Ascending aorta (tissue), 2 donors: ENCODE measurements around the gene GPSM1. TPM values are rescaled to one million over a fixed set of nuclear protein-coding genes. Genes with fewer than 3 reads are reported as not detected.

Source experiments
- DNase-seq, 2 donors: peaks; one replicate each; pipeline ENCODE4 v3.0.0-alpha.2; 2019; ENCODE audit warnings: low spot score in 2 of 2
- H3K27ac ChIP-seq, 2 donors: fragments of 200-600 bp; sonication (generic); one replicate each; pipeline ENCODE4 v1.5.1; 2016 to 2017; ENCODE audit warnings: mild to moderate bottlenecking in 1 of 2
- H3K27me3 ChIP-seq: fragments of 200-600 bp; sonication (generic); one replicate; pipeline ENCODE4 v1.5.1; 2017
- H3K36me3 ChIP-seq, 2 donors: fragments of 200-600 bp; sonication (generic); one replicate each; pipeline ENCODE4 v1.5.1; 2016
- H3K4me1 ChIP-seq, 2 donors: fragments of 200-600 bp; sonication (generic); one replicate each; pipeline ENCODE4 v1.5.1; 2016 to 2017; ENCODE audit warnings: mild to moderate bottlenecking in 1 of 2
- H3K4me3 ChIP-seq, 2 donors: fragments of 200-600 bp; sonication (generic); one replicate each; pipeline ENCODE4 v1.5.1; 2016 to 2017; ENCODE audit warnings: mild to moderate bottlenecking in 1 of 2
- H3K9me3 ChIP-seq, 2 donors: fragments of 200-600 bp; sonication (generic); one replicate each; pipeline ENCODE4 v1.5.1; 2016
- CTCF ChIP-seq, 3 experiments: fragments of 200-600 bp in 2 of 3; fragments of 450-650 bp in 1 of 3; sonication (generic) in 2 of 3; IDR thresholded peaks; one replicate each; pipeline ENCODE4 v1.5.1; 2016 to 2019; ENCODE audit warnings: antibody characterized with exemption in 3 of 3, mild to moderate bottlenecking in 1 of 3, moderate library complexity in 1 of 3
- intact Hi-C: fragments of 100-400 bp; cut with DNase I; formaldehyde crosslinking; loops from one replicate; pipeline ENCODE4 v1.15.1; 2023
- total RNA-seq: library from RNA; depleted of rRNA; stranded (reverse); fragments of >200 nt; gene quantifications from one replicate; pipeline ENCODE4 v1.1.0, GENCODE V29; 2016

Gene GPSM1
- total RNA-seq, 1 donor from 2014 or later, result 85.1 TPM

DNA sequence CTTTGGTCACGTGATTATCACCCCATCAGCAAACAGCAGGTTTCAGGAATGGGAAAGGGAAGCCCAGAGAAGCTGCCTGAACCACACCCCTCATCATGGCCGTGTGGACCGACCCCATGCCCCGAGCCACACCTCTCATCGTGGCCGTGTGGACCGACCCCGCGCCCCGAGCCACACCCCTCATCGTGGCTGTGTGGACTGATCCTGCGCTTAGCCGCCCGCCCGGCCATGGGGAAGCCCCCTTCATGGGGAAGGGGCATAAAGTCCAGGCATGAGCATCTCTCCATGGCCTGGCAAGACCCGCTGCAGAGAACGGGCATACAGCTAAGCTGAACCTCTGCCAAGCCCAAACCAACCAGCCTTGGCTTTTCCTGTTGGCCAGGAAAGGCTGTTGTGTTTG lies 66.2 kb downstream of the GPSM1 start:
- H3K27me3 ChIP-seq, result no peaks in the 10 kb centered on the region
- peaks cover 63 to 78% of the 10 kb centered on the region in 2 donors for H3K36me3 ChIP-seq
- no peak overlapping the region for H3K27ac ChIP-seq
- DNase-seq, result no peak
- no peak for TF ChIP-seq CTCF (IDR thresholded peaks at IDR 0.05)
- no peak overlapping the region for H3K4me3 ChIP-seq
- peaks cover 0 to under 1% of the 10 kb centered on the region in 2 donors for H3K4me1 ChIP-seq
- no peaks in the 10 kb centered on the region for H3K9me3 ChIP-seq
- intact Hi-C loops, result no loop called here

DNA sequence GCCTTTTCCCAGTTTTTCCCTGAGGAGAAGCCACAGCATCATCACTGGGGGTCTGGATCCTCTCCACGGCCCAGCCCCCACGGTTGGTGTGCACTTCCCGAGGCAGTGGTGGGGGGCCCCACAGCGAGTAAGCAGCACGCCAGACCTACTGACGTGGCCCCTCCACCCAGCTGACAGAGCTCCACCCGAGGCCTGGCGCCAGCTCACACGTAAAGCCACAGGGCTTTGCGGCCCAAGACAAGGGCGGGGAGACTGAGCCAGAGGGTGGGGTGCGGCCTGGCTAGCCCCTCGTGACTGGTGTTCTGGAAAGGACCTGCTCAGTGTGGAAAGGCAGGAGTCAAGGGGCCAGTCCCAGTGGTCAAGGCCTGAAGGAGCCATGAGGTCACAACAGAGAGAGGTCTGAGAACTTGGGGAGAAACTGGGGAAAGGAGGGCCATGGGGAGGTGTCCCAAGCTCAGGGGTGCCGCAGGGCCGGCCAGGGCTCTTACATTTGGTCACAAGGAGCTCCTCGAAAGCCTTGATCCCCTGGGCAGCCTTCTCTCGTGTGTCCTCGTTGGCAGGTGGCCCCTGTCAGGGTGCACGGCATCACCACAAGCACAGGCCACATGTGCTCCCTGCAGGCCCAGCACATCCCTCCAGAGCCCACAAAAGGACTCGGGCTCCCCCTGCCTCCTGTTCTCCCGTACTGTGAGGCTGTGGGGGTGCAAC lies 67.1 kb downstream of the GPSM1 start:
- Histone ChIP-seq H3K36me3 (peaks cover 55 to 71% of the 10 kb centered on the region in 2 donors), H3K9me3 (no peaks in the 10 kb centered on the region), H3K4me3 (no peak overlapping the region), H3K4me1 (peaks cover 6 to 9% of the 10 kb centered on the region in 2 donors), H3K27me3 (no peaks in the 10 kb centered on the region), H3K27ac (no peak overlapping the region)
- intact Hi-C loops, result no loop called here
- no peak for DNase-seq
- TF ChIP-seq CTCF (IDR thresholded peaks at IDR 0.05), result no peak

DNA sequence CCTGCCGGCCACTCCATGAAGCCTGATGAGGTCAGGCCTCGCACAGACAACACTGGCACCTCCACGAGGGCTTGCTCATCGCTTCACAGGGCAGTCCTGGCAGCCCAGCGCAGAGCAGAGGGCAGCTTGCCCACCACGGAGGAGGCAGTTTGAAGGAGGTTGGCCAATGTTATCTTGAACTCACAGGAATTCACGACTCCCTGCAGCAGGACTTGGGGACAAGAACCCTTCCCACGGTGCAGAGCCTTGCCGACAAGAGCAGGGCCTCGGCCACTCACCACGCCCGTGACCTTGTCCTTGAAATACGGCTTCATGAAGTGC lies 67.6 kb downstream of the GPSM1 start:
- Histone ChIP-seq H3K4me1 (peaks cover 8 to 9% of the 10 kb centered on the region in 2 donors), H3K27ac (no peak overlapping the region), H3K27me3 (no peaks in the 10 kb centered on the region), H3K9me3 (no peaks in the 10 kb centered on the region), H3K4me3 (no peak overlapping the region), H3K36me3 (peaks cover 50 to 66% of the 10 kb centered on the region in 2 donors)
- intact Hi-C loops, result no loop called here
- no peak for DNase-seq
- no peak for TF ChIP-seq CTCF (IDR thresholded peaks at IDR 0.05)

DNA sequence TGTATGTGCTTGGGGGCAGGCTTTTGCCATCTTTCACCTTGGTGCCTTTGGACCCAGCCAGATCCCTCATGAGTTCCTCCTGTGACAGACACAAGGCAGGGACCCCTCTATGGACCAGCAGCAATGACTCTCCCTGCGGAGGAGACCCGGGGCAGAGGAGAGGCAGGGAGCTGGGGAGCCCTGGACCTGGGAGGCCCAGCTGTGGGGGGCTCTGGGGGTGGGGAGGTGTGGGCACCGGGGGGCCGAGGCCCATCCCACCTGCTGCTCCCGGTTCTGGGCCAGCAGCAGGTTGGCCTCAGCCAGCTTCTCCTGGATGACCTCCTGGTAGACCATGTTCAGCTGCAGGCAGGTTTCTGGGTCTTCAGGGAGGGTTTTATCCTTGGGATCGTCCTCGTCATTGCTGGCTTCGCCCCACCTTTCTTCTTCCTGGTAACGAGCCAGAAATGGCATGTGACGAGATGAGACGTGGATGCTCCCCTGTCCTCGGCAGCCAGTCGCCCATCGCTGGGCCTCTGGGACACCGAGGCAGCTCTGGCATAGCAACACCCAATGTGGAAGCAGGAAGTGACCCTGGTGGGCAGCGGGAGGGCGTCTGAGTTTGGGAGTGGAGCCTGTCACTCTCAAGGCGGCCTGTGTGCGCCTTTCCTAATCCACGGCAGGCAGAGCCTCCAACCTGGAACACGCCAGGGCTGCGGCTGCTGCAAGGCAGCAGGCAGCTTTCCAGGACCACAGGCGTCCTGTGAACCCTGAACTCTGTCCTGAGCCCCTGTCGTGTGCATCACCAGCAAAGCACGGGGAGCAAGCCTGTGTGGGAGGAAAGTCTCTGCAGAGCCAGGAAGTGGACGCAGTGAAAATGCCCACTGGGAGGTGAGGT lies 68.2 kb downstream of the GPSM1 start:
- DNase-seq, result no peak

DNA sequence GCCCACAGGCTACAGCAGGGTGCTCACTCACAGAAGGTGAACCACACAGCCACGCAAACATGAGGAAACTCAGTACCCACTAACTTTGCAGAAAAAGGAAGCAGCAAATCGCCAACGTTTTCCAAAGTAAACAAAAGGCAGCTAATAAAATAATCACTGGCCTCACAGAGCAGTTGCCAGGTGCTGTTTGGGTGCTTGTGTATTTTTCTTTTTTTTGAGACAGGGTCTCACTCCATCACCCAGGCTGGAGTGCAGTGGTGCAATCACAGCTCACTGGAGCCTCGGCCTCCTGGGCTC lies 68.8 kb downstream of the GPSM1 start:
- Histone ChIP-seq H3K4me3 (no peak overlapping the region), H3K27me3 (no peaks in the 10 kb centered on the region), H3K36me3 (peaks cover 48 to 64% of the 10 kb centered on the region in 2 donors), H3K27ac (no peak overlapping the region), H3K9me3 (no peaks in the 10 kb centered on the region), H3K4me1 (peaks cover 10 to 13% of the 10 kb centered on the region in 2 donors)
- TF ChIP-seq CTCF (IDR thresholded peaks at IDR 0.05), result no peak
- intact Hi-C loops, result no loop called here
- DNase-seq, result no peak

More for the DNA sequence above, 68.2 kb downstream of the GPSM1 start:
- Histone ChIP-seq H3K9me3 (no peaks in the 10 kb centered on the region), H3K36me3 (peaks cover 48 to 64% of the 10 kb centered on the region in 2 donors), H3K4me1 (peaks cover 10 to 12% of the 10 kb centered on the region in 2 donors), H3K27ac (no peak overlapping the region), H3K4me3 (no peak overlapping the region), H3K27me3 (no peaks in the 10 kb centered on the region)
- intact Hi-C loops, result no loop called here
- no peak for TF ChIP-seq CTCF (IDR thresholded peaks at IDR 0.05)
